Ishikawa (cell line): ENCODE data around the gene FAT4.

Source experiments
- CEBPB ChIP-seq: IDR thresholded peaks from 2 replicates; pipeline ENCODE4 v1.6.1; 2012
- CREB1 ChIP-seq: IDR thresholded peaks from 2 replicates; pipeline ENCODE4 v1.6.1; 2012; ENCODE audit warnings: low read depth
- EGR1 ChIP-seq: IDR thresholded peaks from 2 replicates; pipeline ENCODE4 v1.6.1; 2012
- EP300 ChIP-seq: IDR thresholded peaks from 2 replicates; pipeline ENCODE4 v1.6.1; 2012; ENCODE audit warnings: borderline replicate concordance
- FOXM1 ChIP-seq: IDR thresholded peaks from 2 replicates; pipeline ENCODE4 v1.6.1; 2012; ENCODE audit warnings: low read depth, borderline replicate concordance
- MAX ChIP-seq: IDR thresholded peaks from 2 replicates; pipeline ENCODE4 v1.6.1; 2012
- NFIC ChIP-seq: IDR thresholded peaks from 2 replicates; pipeline ENCODE4 v1.6.1; 2012
- RAD21 ChIP-seq: IDR thresholded peaks from 2 replicates; pipeline ENCODE4 v1.6.1; 2012; ENCODE audit warnings: low read depth
- REST ChIP-seq: IDR thresholded peaks from 2 replicates; pipeline ENCODE4 v1.6.1; 2012; ENCODE audit warnings: low read depth, mild to moderate bottlenecking
- TAF1 ChIP-seq: IDR thresholded peaks from 2 replicates; pipeline ENCODE4 v1.6.1; 2012; ENCODE audit warnings: low read depth, mild to moderate bottlenecking
- TCF12 ChIP-seq: IDR thresholded peaks from 2 replicates; pipeline ENCODE4 v1.6.1; 2012; ENCODE audit warnings: low read depth
- TEAD4 ChIP-seq: IDR thresholded peaks from 2 replicates; pipeline ENCODE4 v1.6.1; 2012
- USF1 ChIP-seq: IDR thresholded peaks from 2 replicates; pipeline ENCODE4 v1.6.1; 2012
- YY1 ChIP-seq: IDR thresholded peaks from 2 replicates; pipeline ENCODE4 v1.6.1; 2012; ENCODE audit warnings: low read depth
- ZBTB7A ChIP-seq: IDR thresholded peaks from 2 replicates; pipeline ENCODE4 v1.6.1; 2012; ENCODE audit warnings: low read depth

The FAT4 gene

DNA sequence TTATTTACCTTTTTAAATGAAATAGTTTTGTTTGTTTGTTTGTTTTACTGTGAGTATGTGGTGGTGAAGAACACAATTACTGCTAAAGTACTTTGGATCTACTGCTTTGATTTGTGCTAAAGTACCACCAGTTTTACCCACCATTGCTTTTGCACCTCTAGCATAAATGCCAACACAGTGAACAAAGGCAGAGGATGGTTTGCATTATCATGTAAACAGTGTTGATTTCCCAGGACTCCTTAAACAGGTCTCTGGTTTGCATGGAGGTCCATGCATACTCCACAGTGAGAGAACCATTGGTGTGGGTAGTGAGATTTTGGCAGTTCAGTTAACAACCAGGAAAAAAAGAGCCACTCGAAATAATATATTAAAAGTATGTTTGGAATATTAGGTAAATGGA is 11.0 kb downstream of the FAT4 start:
- TF ChIP-seq CEBPB (no peak), FOXM1 (no peak), RAD21 (no peak), EGR1 (no peak), YY1 (no peak), CREB1 (no peak), ZBTB7A (no peak), MAX (no peak)

GRCh38 chr4:125331116-125331515 is 16.4 kb downstream of the FAT4 start:
- TF ChIP-seq FOXM1: no peak

GRCh38 chr4:125334926-125335325 is 20.2 kb downstream of the FAT4 start:
- TF ChIP-seq MAX (no peak), CEBPB (no peak)

DNA sequence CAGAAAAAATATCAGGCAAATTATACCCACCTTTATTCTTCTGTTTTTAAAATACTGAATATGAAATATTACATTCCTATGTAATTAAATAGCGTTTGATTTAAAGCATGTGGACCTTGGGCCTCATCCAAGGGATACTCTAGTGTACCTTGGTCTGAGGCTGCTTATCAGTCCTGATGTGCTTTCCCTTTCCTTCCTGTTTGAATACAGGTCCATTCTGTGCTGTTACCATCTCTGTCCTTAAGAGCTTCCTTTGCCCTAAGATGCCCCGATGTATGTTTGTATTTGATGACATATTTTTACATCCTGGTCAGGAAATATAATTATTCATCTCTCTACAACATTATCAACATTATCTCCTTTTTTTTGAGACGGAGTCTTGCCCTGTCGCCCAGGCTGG is 24.1 kb downstream of the FAT4 start:
- TF ChIP-seq TAF1: no peak
- TF ChIP-seq USF1: no peak
- no peak for TF ChIP-seq FOXM1
- TF ChIP-seq MAX: no peak
- TF ChIP-seq TCF12: no peak

GRCh38 chr4:125344198-125344597 is 29.4 kb downstream of the FAT4 start:
- TF ChIP-seq NFIC (no peak), ZBTB7A (no peak), CEBPB (no peak), CREB1 (no peak), YY1 (no peak), TEAD4 (no peak), EGR1 (no peak), RAD21 (no peak), TCF12 (no peak), USF1 (no peak), MAX (no peak), REST (no peak), EP300 (no peak)

- TF ChIP-seq EP300 (no peak), TEAD4 (no peak), CEBPB (no peak), TCF12 (no peak), MAX (no peak), REST (no peak), TAF1 (no peak), EGR1 (no peak), USF1 (no peak), CREB1 (no peak), RAD21 (no peak), NFIC (no peak), FOXM1 (no peak), ZBTB7A (no peak)
Observed at GRCh38 chr4:125346616-125347015, 31.9 kb downstream of the FAT4 start.
